Peyer's patch (tissue), 4 donors: ENCODE data around the gene TWIST1. TPM values are rescaled to one million over a fixed set of nuclear protein-coding genes. Genes with fewer than 3 reads are reported as not detected.

Experiments
- DNase-seq, 3 donors: peaks; one replicate each; pipeline ENCODE4 v3.0.0-alpha.2; 2017 to 2019
- H3K27ac ChIP-seq, 4 donors: fragments of 200-600 bp; sonication (generic); one replicate each; pipeline ENCODE4 v1.5.1; 2016 to 2019
- H3K27me3 ChIP-seq, 2 donors: fragments of 200-600 bp; sonication (generic); one replicate each; pipeline ENCODE4 v1.5.1; 2019
- H3K36me3 ChIP-seq, 3 donors: fragments of 200-600 bp; sonication (generic); one replicate each; pipeline ENCODE4 v1.5.1; 2016 to 2019
- H3K4me1 ChIP-seq, 4 donors: fragments of 200-600 bp; sonication (generic); one replicate each; pipeline ENCODE4 v1.5.1; 2016 to 2019
- H3K4me3 ChIP-seq, 4 donors: fragments of 200-600 bp; sonication (generic); 1 replicate in 3 of 4; 2 replicates in 1 of 4; pipeline ENCODE4 v1.5.1; 2016 to 2019; ENCODE audit warnings: mild to moderate bottlenecking in 1 of 4
- H3K9me3 ChIP-seq, 4 donors: fragments of 200-600 bp; sonication (generic); one replicate each; pipeline ENCODE4 v1.5.1; 2016 to 2019; ENCODE audit warnings: mild to moderate bottlenecking in 1 of 4
- POLR2A ChIP-seq, 2 donors: fragments of 450-650 bp; IDR thresholded peaks; one replicate each; pipeline ENCODE4 v1.5.1; 2017; ENCODE audit warnings: antibody characterized with exemption in 2 of 2, mild to moderate bottlenecking in 2 of 2, moderate library complexity in 2 of 2
- total RNA-seq, 4 donors: library from RNA; depleted of rRNA; stranded (reverse); fragments of >200 nt; gene quantifications; one replicate each; pipeline ENCODE4 v1.1.0, GENCODE V29; 2016
- TF ChIP-seq, protein P1 (sequence below), 6 experiments: fragments of 450-650 bp in 4 of 6; fragments of 200-600 bp in 2 of 6; sonication (generic) in 1 of 6; IDR thresholded peaks; one replicate each; pipeline ENCODE4 v1.5.1; 2017 to 2019; ENCODE audit warnings: antibody characterized with exemption in 6 of 6, mild to moderate bottlenecking in 3 of 6, moderate library complexity in 1 of 6

The TWIST1 gene
- total RNA-seq, 4 donors from 2014 or later: 1.1 to 2.5 TPM; not detected in 2

DNA sequence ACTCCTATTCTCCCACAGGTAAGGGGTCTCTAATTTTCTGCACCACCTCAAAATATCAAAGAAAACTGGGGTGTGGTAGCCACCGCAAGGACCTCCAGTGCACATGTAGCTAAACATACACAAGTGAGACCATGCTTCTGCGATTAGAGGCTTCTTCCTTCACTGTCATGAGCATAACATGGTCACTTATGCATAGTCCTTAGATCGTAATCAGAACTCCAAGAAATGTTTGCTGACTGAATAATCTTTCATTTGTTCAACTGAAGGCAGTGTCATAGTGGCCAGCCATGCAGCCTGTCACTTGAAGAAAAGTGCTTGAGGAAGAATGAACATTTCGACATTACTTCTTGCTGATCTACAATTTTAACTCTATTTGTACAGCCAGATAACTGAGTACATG is 14.6 kb downstream of the TWIST1 start:
- Histone ChIP-seq H3K4me3 (no peak overlapping the region), H3K36me3 (no peaks in the 10 kb centered on the region), H3K4me1 (peaks cover 0 to 14% (median 0%) of the 10 kb centered on the region in 4 donors), H3K27me3 (peaks cover 0 to 15% of the 10 kb centered on the region in 2 donors), H3K9me3 (no peaks in the 10 kb centered on the region), H3K27ac (no peak overlapping the region)
- DNase-seq: no peak
- TF ChIP-seq, protein P1, sequence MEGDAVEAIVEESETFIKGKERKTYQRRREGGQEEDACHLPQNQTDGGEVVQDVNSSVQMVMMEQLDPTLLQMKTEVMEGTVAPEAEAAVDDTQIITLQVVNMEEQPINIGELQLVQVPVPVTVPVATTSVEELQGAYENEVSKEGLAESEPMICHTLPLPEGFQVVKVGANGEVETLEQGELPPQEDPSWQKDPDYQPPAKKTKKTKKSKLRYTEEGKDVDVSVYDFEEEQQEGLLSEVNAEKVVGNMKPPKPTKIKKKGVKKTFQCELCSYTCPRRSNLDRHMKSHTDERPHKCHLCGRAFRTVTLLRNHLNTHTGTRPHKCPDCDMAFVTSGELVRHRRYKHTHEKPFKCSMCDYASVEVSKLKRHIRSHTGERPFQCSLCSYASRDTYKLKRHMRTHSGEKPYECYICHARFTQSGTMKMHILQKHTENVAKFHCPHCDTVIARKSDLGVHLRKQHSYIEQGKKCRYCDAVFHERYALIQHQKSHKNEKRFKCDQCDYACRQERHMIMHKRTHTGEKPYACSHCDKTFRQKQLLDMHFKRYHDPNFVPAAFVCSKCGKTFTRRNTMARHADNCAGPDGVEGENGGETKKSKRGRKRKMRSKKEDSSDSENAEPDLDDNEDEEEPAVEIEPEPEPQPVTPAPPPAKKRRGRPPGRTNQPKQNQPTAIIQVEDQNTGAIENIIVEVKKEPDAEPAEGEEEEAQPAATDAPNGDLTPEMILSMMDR (IDR thresholded peaks at IDR 0.05): no peak
- no peak for TF ChIP-seq POLR2A (IDR thresholded peaks at IDR 0.05)

DNA sequence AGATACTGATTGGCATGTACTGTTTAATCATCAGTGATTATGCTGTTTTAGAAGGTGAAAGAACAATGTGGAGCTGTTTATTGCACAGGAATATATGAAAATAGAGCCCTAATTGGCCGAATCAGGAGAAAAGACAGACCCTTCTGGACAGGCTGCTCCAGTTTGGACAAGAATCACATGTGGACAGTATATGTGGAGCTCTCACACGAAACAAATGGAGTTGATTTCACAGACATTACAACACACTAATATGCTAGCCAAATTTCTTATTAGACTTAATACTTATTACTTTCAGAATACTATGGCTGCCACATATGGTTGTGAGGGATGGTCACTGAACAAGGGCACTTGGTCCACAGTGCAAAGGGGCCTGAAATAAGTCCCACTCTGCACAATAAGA is 15.5 kb downstream of the TWIST1 start:
- Histone ChIP-seq H3K4me1 (peaks cover 0 to 8% (median 0%) of the 10 kb centered on the region in 4 donors), H3K27ac (no peak overlapping the region), H3K9me3 (no peaks in the 10 kb centered on the region), H3K36me3 (no peaks in the 10 kb centered on the region), H3K4me3 (no peak overlapping the region), H3K27me3 (peaks cover 0 to 14% of the 10 kb centered on the region in 2 donors)
- no peak for DNase-seq
- TF ChIP-seq, protein P1 (IDR thresholded peaks at IDR 0.05): no peak
- TF ChIP-seq POLR2A (IDR thresholded peaks at IDR 0.05): no peak

DNA sequence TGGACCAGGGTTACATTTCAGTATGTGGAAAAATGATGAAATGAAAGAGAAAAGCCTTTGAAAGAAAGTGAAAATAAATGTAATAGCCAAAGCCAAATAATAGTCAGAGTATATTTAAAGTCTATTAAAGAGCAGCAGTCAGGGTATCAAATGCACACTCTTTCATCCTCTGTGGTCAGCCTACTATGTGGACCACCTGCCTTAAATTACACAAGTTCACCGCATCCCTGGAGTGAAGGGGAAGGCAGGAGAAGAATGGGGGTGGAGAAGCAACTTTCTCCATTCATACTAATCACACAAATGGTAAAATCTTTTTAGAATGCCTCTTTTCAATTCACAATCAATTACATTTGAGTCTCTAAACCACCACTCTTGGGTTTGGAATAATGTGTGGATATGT is 16.0 kb downstream of the TWIST1 start:
- DNase-seq: no peak
- H3K9me3 ChIP-seq: no peaks in the 10 kb centered on the region
- H3K27me3 ChIP-seq: peaks cover 0 to 9% of the 10 kb centered on the region in 2 donors
- peaks cover 0 to 4% (median 0%) of the 10 kb centered on the region in 4 donors for H3K4me1 ChIP-seq
- H3K36me3 ChIP-seq: no peaks in the 10 kb centered on the region
- H3K27ac ChIP-seq: no peak overlapping the region
- H3K4me3 ChIP-seq: no peak overlapping the region
- TF ChIP-seq, protein P1 (IDR thresholded peaks at IDR 0.05): no peak
- no peak for TF ChIP-seq POLR2A (IDR thresholded peaks at IDR 0.05)

DNA sequence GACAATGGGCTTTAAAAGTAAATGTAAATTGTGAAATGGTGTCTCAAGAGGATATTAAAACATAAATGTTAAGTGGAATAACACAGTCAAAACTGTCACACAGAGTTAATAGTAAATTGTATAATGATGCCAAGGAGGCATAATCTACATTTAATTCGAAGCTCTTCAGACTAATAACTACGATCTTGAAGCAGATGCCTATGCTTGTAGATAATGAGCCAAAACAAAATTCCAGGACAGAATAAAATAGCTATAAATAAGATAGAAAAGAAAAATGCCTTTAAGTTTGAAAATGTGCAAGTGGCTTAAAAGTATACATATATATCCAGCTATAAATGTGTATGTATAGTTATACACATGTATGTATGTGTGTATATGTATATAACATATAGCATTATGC is 17.5 kb downstream of the TWIST1 start:
- Histone ChIP-seq H3K36me3 (no peaks in the 10 kb centered on the region), H3K9me3 (no peaks in the 10 kb centered on the region), H3K27ac (no peak overlapping the region), H3K4me1 (no peaks in the 10 kb centered on the region), H3K27me3 (no peaks in the 10 kb centered on the region), H3K4me3 (no peak overlapping the region)
- DNase-seq: no peak
- TF ChIP-seq, protein P1 (IDR thresholded peaks at IDR 0.05): no peak
- no peak for TF ChIP-seq POLR2A (IDR thresholded peaks at IDR 0.05)

DNA sequence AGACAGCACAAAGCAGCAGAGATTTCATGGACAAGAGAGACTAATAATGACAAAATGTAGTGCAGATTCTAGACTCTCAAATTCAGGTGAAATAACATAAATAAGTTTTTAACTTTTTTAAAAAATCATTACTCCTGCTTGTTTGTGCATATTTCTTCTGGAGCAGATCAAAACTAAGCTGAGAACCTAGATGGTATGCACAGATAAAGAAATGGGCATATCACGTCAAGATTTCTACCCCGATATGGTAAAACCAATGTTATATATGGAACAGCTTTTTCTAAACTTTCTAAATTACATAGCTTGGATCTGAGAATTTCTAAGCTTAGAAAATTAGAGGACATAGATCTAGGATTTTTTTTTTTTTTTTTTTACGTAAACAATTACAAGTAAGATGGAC is 18.2 kb downstream of the TWIST1 start:
- Histone ChIP-seq H3K27me3 (no peaks in the 10 kb centered on the region), H3K9me3 (no peaks in the 10 kb centered on the region), H3K36me3 (no peaks in the 10 kb centered on the region), H3K4me3 (no peak overlapping the region), H3K4me1 (no peaks in the 10 kb centered on the region), H3K27ac (no peak overlapping the region)
- DNase-seq: no peak
- TF ChIP-seq POLR2A (IDR thresholded peaks at IDR 0.05): no peak
- TF ChIP-seq, protein P1 (IDR thresholded peaks at IDR 0.05): no peak

DNA sequence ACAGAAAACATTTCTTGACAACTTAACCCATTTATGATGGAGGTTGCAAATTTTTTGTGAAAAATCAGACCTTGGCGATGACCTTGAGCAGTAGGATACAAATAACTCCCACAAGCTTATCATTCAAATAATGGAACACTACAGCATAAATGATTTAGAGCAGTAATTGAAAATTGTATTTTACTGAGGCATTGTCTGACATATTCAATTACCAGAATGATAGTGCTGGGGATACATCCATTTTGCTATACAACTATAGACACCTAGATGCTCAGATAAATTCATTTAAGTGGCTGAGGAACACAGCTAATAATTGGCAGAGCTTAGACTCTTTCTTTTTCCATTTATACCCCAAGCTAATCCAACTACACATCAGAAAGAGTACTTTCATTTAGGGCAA is 18.9 kb downstream of the TWIST1 start:
- Histone ChIP-seq H3K27ac (no peak overlapping the region), H3K4me3 (no peak overlapping the region), H3K4me1 (no peaks in the 10 kb centered on the region), H3K36me3 (no peaks in the 10 kb centered on the region), H3K27me3 (no peaks in the 10 kb centered on the region), H3K9me3 (no peaks in the 10 kb centered on the region)
- TF ChIP-seq, protein P1 (IDR thresholded peaks at IDR 0.05): no peak
- no peak for TF ChIP-seq POLR2A (IDR thresholded peaks at IDR 0.05)
- DNase-seq: no peak
